ENCODE measurements around the gene BAIAP2. TPM values are rescaled to one million over a fixed set of nuclear protein-coding genes. Genes with fewer than 3 reads are reported as not detected.
A peak's percentile ranks its signal among the peaks of the same experiment; 100 is the strongest.

BAIAP2 gene
- total RNA-seq, 1 donor from 2014 or later = 111 TPM

DNA sequence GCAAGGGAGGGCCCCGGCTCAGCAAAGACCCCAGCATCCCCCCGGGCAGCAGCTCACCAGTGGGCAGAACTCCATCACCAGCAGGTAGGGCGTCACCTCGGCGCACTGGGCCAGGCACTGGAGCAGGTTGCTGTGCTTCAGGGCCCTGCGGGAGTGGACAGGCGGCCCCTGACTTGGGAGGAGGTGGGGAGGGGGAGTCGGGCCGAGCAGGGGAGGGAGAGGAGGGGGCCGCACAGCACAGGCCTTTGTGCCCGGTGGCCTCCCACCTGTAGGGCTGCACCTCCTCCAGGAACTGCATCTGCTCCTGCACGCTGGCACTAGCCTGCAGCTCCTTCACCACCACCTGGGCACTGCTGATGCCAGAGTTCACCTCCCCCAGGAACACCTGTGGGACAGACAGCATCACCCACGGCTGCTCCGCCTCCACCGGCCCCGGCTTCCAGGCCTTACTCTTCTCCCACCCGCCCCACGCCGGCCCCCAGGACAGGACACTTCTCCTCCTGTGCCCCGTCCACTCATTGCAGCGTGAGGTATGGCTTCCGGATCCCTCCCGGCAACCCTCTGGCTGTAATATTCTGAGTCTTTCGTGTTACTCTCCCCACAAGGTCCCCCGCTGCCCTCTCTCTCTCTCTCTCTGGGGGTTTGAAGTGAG is 92.7 kb downstream of the BAIAP2 start:
- ATAC-seq = no peak

DNA sequence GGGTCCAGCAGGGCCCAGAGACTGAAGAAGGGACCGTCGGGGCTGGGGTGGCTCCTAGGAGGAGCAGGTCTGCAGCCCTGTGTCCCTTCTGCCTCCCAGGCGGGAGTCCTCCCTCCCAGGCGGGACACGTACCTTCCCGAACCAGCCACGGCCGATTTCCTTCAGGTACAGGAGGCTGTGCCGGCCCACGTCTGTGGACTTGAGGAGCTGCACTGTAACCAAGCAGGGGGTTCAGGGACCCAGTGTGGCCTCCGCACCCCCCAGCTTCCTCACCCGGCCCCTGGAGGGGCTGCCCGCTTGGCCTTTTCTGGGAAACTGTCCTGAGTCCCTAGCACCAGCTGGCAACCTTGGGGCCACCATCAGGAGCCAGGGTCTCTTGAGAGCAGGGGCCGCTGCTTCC is 93.4 kb downstream of the BAIAP2 start:
- ATAC-seq = no peak

- no peak for ATAC-seq
Measured at GRCh38 chr17:81128774-81129173, 93.8 kb downstream of the BAIAP2 start.

DNA sequence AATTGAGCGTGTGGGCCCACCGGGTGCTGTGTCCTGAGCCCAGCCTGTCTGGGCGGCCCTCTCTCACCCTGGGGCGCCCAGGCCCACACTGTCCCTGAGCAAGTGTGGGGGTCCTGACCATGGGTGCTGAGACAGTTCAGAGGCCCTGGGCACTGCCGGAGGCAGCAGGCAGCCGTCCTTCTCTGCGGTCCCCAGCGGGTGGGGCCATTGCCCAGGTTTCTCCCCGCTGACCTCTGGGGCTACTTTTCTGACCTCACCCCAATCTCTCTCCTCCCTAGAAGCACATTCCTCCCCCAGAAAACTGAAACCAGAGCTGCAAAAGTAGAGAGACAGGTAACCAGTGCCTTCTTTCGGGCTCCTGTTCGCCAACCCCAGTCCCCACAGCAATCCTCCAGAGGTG is 94.3 kb downstream of the BAIAP2 start:
- ATAC-seq = no peak

- no peak for ATAC-seq
Measured at GRCh38 chr17:81129711-81130367, 94.9 kb downstream of the BAIAP2 start.

- no peak for ATAC-seq
Measured at GRCh38 chr17:81130385-81131361, 95.7 kb downstream of the BAIAP2 start.

- no peak for ATAC-seq
Measured at GRCh38 chr17:81131486-81132196, 96.7 kb downstream of the BAIAP2 start.

GRCh38 chr17:81132197-81132540 is 97.2 kb downstream of the BAIAP2 start:
- no peak for ATAC-seq

DNA sequence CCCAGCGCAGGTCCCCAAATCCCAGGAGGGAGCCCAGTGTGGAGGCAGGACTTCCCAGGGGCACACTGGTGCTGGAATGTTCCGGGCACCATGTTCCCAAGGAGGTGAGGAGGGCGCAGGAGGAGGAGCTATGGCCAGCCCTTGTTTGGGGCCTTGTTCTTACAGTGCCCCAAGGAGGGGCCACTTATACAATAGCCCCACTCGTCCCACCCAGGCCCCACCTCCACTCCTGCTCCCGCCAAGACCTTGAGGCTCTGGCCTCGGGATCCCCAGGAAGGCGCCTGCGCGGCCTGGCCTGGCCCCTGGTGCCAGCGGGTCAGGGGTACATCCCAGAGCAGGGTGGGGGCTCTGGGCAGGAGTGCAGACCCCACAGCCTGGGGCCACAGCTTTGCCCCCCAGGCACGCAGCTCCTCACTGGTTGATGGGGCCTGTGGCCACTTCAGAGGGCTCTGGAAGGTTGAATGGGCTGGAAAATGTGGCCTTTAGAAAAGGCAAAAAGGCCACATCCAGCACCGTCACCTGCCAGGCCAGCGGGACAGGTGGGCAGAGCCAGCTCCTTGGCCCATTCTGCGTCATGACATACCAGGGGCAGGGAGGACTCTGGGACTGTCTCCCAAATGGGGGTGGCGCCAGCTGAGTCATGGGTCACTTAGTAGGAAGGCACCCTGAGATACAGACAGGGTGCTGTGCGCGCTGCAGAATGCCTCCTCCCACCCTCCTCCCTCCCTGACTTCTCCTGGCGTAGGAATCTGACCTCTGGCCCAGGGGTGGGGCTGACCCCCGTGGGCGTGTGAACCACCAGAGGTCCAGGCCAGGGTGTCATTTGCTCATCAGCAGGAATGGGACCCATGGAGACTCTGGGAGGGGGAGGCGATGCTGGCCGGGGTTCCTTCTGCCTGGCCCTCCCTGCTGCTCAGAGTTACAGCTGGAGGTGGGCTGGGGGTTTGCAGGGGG is 98.1 kb downstream of the BAIAP2 start:
- no peak for ATAC-seq

- ATAC-seq = no peak
Measured at GRCh38 chr17:81134064-81134781, 99.3 kb downstream of the BAIAP2 start.

DNA sequence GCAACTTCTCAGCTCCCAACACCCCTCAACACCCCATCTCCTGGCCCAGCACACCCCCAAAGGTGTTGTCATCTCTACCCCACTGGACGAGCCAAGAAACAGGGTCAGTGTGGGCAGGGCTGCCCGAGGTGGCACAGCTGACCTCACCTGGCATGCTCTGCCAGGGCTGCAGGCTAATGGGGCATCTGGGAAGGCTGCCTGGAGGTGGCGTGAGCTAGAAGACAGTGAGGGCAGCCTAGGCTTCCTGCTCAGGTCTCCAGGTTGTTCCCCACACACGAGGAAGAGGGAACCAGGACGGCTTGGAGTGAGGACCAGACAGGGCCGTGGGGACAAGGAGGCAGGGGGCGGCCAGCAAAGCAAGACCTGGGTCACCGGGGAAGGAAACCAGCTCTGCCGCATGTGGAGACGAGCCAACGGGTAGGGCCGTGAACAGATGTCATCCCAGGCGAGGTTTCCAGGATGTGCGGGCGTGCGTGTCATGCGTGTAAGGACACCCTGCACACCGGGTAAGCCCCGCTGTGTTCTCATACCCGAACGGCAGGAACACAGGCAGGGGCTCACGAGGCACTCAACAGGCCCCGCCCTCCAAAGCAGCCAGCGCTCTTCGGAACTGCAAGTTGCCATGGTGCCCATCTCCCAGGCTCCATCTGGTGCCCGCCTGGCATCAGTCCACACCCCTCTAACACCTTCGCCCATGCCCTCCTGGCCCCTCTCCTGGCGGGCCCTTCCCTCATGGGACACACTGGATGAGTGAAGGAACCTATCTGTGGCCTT is 100.7 kb downstream of the BAIAP2 start:
- no peak for ATAC-seq

GRCh38 chr17:81136366-81136765 is 101.4 kb downstream of the BAIAP2 start:
- no peak for ATAC-seq

DNA sequence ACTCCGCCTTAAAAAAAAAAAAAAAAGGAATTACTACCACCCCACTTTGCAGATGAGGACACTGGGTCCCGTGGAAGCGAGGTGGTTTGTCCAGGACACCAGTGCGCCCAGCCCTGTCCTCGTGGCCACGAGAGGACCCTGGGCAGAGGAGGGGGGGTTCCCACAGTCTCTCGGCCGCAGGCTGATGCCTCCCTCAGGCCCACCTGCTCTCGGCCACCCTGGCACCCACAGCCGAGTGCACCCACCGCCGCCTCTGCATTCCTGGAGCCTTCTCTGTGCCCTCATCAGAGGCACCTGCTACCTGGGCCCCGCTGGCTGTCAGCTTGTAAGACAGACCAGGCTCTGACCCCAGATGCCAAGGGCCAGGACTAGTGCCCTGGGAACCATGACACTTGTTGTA is 102.3 kb downstream of the BAIAP2 start:
- no peak for ATAC-seq

- no peak for ATAC-seq
Measured at GRCh38 chr17:81138083-81138482, 103.1 kb downstream of the BAIAP2 start.

GRCh38 chr17:81138500-81138899 is 103.5 kb downstream of the BAIAP2 start:
- no peak for ATAC-seq

- no peak for ATAC-seq
Measured at GRCh38 chr17:81139428-81139827, 104.5 kb downstream of the BAIAP2 start.

GRCh38 chr17:81140018-81140417 is 105.1 kb downstream of the BAIAP2 start:
- ATAC-seq = no peak

- no peak for ATAC-seq
Measured at GRCh38 chr17:81140695-81141094, 105.7 kb downstream of the BAIAP2 start.

GRCh38 chr17:81142301-81143199 is 107.6 kb downstream of the BAIAP2 start:
- ATAC-seq = peak; percentile 80

All from esophagus mucosa (tissue), 1 donor.